HG03280 (cell line): ENCODE data around the gene SSR3.

Experiments
- ATAC-seq: cut with Tn5 transposase; IDR thresholded peaks from one replicate; pipeline ENCODE4 v1.9.1; 2021; ENCODE audit warnings: mild to moderate bottlenecking, moderate library complexity; ENCODE audit not compliant: unreplicated experiment

Gene SSR3

GRCh38 chr3:156539802-156540201 is 15.1 kb downstream of the SSR3 start:
- no peak for ATAC-seq

GRCh38 chr3:156539051-156539450 is 15.9 kb downstream of the SSR3 start:
- ATAC-seq = no peak

DNA sequence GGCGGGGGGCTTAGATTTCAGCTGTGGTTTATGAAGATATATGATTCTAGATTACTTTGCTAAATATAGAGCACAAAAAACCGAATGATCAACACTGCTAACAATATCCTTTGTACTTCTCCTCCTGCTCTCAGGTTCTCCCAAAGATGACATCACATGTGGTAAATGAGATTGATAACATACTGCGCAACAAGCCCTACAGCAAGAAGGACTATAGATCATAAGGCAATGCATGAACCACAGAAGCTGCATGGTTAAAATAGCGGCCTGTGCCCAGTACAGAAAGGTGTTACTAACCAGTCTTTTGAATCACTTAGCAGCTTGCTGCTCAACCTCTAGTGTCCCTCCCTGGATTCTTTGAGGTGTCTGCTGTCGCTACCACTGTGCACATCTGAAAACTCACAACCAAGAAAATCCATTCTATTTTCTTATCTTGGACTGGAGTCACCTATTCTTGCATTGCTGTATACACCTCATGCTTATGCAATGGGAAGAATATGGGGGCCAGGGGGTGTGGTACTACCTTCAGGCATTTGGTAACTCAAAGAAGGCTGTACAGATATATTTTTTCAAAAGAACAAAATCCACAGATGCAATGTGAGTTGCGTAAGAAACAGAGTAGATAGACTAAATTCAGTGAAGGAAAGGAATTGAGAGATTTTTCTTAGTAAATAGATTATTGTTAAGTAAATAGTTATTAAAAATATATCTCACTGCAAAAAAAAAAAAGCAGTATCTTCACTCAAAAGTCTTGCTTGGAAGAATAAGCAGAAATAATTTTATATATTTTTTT is 18.2 kb downstream of the SSR3 start:
- no peak for ATAC-seq

- no peak for ATAC-seq
Observed at GRCh38 chr3:156535798-156536197, 19.1 kb downstream of the SSR3 start.

DNA sequence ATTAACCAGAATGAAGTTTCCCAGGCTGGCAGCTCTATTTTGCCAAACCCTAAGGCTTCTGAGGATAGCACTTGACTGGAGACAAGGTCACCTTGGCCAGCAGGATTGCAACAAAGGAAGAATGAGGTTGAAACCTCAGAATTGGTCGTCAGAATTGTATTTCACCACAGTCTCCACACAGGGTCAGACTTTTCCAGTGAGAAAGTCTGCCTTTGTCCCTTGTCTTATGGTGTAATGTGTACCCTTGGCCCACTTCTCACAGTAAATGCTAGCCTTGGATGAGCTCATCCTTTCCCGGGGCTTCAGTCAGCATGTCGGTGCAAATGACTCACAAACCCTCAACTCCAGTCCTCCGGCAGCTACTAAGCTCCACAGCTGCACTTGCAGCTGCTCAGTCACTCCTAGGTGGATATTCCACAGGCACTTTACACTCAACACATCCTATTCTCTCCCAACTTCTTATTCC is 19.7 kb downstream of the SSR3 start:
- no peak for ATAC-seq

DNA sequence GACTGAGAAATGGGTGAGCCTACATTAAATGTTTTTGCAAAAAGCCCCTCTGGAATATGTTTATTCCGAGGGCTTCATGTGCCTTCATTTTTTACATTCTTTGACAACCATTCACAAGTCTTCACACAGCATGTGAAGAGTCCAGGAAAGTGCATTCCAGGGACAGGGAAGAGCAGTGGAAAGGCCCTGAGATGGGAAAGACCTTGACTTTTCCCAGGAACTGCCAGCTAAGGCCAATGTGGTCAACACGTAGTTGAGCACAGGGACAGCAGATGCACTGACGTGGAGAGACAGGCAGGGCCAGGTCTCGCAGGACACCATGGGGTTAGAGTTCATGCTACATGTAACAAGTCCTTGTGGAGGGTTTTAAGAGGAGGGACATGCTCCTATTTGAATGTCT is 21.7 kb downstream of the SSR3 start:
- no peak for ATAC-seq

- no peak for ATAC-seq
Observed at GRCh38 chr3:156532730-156533129, 22.2 kb downstream of the SSR3 start.

DNA sequence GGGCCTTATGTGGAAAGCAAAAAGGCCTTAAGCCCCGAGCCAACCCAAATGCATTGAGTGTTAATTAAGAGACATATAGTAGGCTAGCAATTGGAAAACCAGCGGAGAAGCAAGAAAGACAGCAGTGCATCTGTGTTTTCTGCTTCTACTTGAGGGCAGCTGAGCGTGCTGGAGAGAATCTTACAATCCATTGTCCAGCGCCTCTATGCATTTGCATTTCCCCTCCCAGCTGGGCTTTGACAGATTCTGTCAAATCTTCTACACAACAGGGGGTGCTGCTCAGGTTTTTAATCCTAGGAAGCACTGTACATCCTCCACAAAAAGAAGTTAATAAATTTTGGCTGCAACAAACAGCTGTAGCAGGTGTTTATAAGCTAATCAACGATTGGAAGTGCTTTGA is 23.9 kb downstream of the SSR3 start:
- no peak for ATAC-seq

DNA sequence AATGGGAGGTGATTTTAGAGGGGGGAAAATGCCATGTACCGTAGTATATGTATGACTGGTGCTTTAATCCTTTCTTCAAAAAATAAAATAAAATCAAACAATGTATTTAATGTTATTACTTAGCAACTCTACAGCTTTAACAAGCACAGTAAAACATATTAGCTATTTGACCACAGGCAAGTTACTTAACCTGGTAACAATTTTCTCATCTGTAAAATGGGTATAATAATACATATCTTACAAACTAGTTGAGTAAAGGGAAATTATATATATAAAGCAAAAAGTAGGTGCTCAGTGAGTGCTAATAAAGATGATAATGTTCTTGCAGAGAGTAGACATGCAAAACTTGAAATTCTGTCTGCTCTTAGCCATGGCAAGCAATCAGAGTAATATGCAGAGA is 27.9 kb downstream of the SSR3 start:
- ATAC-seq = no peak

DNA sequence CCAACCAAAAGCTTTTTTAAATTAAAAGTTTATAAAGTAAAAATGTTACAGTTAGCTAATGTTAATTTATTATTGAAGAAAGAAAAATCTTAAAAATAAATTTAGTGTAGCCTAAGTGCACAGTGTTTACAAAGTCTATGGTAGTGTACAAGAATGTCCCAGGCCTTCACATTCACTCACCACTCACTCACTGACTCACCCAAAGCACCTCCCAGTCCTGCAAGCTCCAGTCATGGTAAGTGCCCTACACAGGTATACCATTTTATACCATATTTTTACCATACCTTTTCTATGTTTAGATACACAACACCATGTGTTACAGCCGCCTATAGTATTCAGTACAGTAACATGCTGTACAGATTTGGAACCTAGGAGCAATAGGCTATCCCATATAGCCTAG is 29.1 kb downstream of the SSR3 start:
- no peak for ATAC-seq

DNA sequence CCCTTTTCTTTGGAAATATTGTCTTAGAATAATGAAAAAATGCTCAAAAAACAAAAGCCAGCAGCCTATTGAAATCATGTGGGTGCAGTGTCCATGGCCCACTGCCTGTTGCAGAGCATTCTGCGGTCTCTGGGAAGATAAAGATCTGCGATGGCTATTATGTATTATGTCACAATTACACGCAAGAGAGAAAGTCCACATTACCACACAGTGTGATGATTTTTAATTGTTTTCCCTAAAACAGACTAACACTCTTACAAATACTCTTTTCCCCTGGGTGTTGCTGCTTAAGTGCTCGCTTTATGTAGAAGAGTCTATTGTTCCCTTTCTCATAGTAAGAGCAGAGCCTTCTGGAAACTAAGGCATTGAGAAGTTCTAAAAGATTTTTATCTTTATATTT is 32.2 kb downstream of the SSR3 start:
- ATAC-seq = no peak

DNA sequence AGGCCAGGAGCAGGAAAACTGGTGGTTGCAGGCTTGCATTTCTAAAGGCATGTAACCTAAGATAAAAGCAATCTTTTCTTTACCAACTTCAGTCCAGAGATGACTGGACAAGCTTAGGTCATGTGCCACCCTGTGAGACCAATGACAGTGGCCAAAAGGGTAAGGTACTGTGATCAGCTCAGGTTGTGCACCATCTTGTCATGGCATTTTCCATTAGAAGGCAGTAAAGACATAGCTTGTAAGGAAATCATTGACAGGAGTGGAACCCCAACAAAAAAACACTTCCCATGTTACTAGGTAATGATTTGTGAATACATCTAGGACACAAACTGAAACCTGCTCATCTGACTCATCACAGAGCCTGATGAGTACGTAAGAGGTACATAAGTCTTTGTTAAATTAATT is 35.2 kb downstream of the SSR3 start:
- peak; percentile 60 for ATAC-seq

DNA sequence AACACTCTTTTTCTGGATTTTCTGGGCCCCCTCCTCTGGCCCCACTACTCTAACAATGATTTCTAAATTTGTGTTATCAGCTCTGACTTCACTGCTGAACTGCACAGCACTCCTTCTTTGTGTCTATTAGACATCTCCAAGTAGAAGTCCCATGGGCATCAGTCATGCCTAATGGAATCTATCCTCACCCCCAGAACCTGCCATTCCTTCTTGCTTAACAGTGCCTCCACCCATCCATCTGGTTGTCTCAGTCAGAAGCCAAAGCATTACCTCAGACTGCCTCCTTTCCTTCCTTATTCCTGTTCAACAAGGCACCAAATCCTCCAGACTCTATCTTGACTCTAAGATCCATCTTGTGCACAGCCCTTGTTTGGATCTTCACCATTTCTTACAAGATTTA is 36.2 kb downstream of the SSR3 start:
- ATAC-seq = no peak

GRCh38 chr3:156516961-156517360 is 38.0 kb downstream of the SSR3 start:
- ATAC-seq = no peak

DNA sequence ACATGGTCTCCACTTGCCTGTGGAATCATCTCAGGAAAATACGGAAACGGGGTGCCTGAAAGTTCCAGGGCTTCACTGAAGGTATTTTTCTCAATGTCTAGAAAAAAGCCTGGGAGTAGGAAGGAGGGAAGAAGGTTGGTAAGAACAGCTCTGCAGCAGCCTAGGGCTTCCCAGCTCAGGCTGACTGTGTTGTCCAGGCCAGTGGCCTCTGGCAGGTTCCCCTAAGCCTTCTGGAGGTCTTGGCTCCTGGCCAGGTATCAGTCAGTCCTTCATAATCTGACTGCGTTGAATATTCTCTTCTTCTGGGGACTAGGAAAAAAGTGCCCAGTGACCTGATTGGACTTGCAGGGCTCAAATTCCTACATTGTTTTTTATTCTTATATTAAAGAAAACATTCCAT is 38.6 kb downstream of the SSR3 start:
- no peak for ATAC-seq

- ATAC-seq = no peak
Observed at GRCh38 chr3:156513619-156514018, 41.3 kb downstream of the SSR3 start.

DNA sequence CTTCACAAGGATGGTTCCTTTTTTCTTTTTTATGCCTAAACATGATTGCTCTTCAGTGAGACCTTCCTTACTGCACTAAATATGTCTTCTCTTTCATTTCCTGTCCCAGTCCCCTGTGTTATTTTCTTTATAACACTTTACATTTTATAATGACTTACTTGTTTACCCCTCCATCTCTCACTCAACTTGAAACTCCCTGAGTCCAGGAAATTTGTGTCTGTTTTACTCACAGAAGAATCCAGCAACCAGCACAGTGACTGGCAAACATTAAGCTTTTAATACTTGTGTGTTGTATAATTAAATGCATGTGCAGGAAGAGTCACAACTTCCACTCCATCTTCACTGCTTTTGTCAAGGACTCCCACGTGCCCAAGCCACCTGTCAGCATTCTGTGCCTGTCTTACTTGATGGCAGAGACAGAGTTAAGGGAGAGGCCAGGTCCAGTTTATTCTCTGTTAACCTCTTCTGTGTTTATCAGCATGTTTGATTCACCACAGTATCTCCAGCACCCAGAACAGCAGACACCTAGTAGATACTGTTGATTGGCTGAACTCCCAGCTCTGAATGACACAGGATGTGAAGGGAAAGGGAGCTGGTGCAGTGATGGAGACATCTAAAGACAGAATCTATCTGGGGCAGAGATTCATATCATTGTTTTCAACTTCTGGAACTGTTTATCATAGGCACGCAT is 42.8 kb downstream of the SSR3 start:
- no peak for ATAC-seq

DNA sequence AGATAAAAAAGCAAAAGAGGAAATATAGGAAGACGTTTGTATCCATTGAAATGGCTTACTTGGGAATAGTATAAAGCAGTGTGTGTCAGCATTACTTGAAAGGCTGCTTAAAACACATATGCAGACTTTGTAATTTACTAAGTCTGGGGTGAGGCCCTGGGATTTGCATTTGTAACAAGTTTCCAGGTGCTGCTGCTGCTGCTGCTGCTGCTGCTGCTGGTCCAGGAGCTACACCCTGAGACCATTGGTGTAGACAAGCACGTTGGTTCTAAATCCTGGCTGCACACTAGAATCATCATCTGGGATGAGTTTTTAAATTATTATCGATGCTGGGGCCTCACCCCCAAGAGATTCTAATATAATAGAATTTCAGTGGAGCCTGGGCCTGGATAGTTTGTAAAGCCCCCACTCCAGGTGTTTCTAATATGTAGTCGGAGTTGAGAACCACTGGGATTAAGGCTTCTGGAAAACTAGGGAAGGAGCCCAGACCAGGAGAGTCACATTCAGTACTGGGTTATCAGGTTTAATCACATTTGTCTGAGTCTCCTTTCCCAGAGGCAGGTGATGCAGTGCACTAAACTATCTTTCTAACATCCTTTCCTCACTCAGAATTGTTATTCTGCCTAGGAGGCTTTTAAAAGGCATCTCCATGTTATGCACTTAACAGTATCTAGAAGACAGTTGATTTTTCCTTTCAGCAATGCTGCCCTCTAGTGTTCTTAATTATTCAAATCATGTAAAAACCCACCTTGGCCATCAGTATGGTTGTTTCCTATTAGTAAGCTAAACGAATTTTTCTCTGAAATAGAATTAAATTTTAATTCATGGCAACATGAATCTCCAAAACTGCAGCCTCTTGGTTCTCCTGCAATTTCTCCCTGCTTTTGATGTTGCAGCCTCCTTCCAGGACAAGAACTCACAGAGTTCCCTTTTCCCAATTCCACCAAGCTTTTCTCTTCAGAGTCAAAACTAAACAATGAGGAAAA is 45.4 kb downstream of the SSR3 start:
- ATAC-seq = peak; percentile 82

DNA sequence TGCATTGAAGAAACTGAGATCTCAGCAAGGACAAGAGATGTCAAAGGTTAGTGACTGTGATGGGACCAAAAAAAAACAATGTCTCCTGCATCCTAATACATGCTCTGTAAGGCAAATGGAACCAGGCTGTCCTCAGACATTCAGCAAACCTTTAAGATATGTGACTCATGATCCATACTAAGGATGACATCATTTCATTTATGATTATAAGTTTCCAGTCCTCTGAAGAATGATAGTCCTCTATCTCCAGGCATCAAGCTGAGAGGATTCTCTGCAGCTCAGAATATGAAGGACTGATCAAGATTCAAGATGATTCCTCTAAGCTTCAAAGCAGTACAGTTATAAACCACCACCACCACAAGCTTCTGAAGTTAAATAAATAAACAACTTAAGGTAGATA is 47.6 kb downstream of the SSR3 start:
- ATAC-seq = no peak

- ATAC-seq = no peak
Observed at GRCh38 chr3:156498307-156498706, 56.6 kb downstream of the SSR3 start.

DNA sequence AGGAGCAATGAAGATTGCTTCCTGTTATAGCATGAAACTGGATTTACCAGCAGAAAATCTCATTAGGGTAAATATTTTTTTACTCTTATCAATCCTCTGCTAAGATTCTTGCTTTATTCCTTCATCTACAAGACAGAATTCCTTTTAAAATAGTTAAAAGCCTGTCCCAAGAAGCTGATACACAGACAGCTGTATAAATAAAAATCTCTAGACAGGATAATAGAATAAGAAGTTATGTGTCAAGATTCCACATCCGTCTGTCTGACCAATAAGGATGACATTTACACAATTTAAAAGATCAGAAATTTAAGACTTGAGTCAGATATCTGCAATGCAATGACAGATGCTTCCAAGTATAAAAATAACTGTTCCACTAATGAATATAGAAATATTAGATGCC is 57.6 kb downstream of the SSR3 start:
- ATAC-seq = no peak
